ENCODE measurements around the gene EFTUD2. TPM values are rescaled to one million over a fixed set of nuclear protein-coding genes. Genes with fewer than 3 reads are reported as not detected.

The EFTUD2 gene
- total and polyA plus RNA-seq, 2 of the 13 experiments (the other 11 are each of a cell fraction or from before 2014, with no cell fraction given): 111 to 137 TPM

DNA sequence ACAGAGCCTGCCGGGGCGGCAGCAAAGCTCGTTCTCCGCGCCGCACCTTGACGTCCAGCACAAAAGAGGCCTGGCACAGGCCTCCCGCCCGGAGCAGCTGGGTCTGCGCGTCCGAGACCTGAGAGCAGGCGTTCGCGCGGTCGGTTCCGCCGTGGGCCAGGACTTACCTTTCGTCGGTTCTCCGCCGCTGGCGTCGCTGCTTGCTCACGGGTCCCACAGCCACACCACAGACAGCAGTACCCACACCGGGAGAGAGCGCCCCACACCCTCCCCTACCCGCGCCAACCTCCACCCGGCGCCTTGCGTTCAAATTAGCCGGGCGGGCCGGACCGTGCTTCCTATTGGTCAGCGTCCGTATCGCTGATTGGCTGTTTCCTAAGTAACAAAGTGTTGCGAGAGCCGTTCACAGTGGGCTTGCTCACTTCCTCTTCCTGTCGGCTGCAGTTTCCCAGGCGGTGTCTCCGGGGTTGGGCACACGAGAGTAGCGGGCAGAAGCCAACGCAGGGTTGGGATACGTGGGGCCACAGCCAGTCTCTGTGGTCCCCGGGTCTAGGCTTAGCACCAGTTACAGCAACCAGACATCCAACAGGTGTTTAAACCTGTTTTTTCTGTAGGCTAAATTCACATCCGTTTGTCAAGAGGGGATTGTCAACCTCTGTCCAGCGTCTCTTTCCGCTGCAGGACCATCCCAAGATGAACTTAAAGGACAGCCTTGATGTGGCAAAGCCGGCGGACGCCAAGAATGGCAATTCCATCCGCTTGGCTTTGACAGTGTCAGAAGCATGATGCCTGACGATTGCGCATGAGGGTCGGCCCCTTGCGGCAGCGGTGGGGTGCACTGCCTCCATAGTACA is 48.4 kb upstream of the EFTUD2 start, which contains the start of gene KIF18B (continued):
- 0 out of 2 replicates have a peak, but pooled peaks have one; percentile 20 for TF ChIP-seq KIAA2018 (CRISPR knock-in tag; IDR thresholded peaks at IDR 0.05; ENCODE audit: borderline replicate concordance)
- TF ChIP-seq ZNF841 (CRISPR knock-in tag; IDR thresholded peaks at IDR 0.05; ENCODE audit: borderline replicate concordance): no peak
- no peak; the same call in 1 of the 2 replicates for TF ChIP-seq ZNF276 (CRISPR knock-in tag; IDR thresholded peaks at IDR 0.05; ENCODE audit: low read depth)
- peak; percentile 51; the same call in 1 of the 2 replicates for TF ChIP-seq FOSL2 (CRISPR knock-in tag; IDR thresholded peaks at IDR 0.05)
- TF ChIP-seq MNT (IDR thresholded peaks at IDR 0.05): peak; percentile 34; the same call in 1 of the 2 replicates
- TF ChIP-seq NCOA5 (CRISPR knock-in tag; IDR thresholded peaks at IDR 0.05): no peak
- no peak for TF ChIP-seq NR3C1 (CRISPR knock-in tag; IDR thresholded peaks at IDR 0.05)
- TF ChIP-seq MBNL3 (CRISPR knock-in tag; conservative IDR thresholded peaks at IDR 0.05): no peak
- TF ChIP-seq ZNF83 (CRISPR knock-in tag; IDR thresholded peaks at IDR 0.05; ENCODE audit: borderline replicate concordance): no peak
- peak; percentile 91; the same call in 1 of the 2 replicates for TF ChIP-seq CHCHD3 (CRISPR knock-in tag; IDR thresholded peaks at IDR 0.05)
- TF ChIP-seq IKZF1 (IDR thresholded peaks at IDR 0.05): no peak
- TF ChIP-seq, protein P1, sequence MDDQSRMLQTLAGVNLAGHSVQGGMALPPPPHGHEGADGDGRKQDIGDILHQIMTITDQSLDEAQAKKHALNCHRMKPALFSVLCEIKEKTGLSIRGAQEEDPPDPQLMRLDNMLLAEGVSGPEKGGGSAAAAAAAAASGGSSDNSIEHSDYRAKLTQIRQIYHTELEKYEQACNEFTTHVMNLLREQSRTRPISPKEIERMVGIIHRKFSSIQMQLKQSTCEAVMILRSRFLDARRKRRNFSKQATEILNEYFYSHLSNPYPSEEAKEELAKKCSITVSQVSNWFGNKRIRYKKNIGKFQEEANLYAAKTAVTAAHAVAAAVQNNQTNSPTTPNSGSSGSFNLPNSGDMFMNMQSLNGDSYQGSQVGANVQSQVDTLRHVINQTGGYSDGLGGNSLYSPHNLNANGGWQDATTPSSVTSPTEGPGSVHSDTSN (CRISPR knock-in tag; IDR thresholded peaks at IDR 0.05; ENCODE audit: borderline replicate concordance): 0 out of 2 replicates have a peak, but pooled peaks have one; percentile 48
